HG02885 (cell line): ENCODE results near the gene AP2S1.
"Not testable (repeated sequence)": the region's sequence is repeated elsewhere in the genome, so short reads cannot be mapped to it uniquely, and the experiment has no call there.

Experiments
- ATAC-seq: cut with Tn5 transposase; IDR thresholded peaks from one replicate; pipeline ENCODE4 v1.9.1; 2021; ENCODE audit warnings: mild to moderate bottlenecking; ENCODE audit not compliant: unreplicated experiment, poor library complexity

The AP2S1 gene

GRCh38 chr19:46868025-46868802 is 17.6 kb upstream of the AP2S1 start:
- ATAC-seq, result no peak

GRCh38 chr19:46867170-46867569 is 16.5 kb upstream of the AP2S1 start:
- no peak for ATAC-seq

- no peak for ATAC-seq
Measured at GRCh38 chr19:46866407-46867136, 15.9 kb upstream of the AP2S1 start.

GRCh38 chr19:46863818-46864629 is 13.4 kb upstream of the AP2S1 start:
- ATAC-seq, result no peak

GRCh38 chr19:46862974-46863632 is 12.5 kb upstream of the AP2S1 start:
- ATAC-seq, result no peak

- no peak for ATAC-seq
Measured at GRCh38 chr19:46862503-46862834, 11.8 kb upstream of the AP2S1 start.

- ATAC-seq, result no peak
Measured at GRCh38 chr19:46861691-46862502, 11.3 kb upstream of the AP2S1 start.

- ATAC-seq, result peak; percentile 15
Measured at GRCh38 chr19:46860846-46861690, 10.4 kb upstream of the AP2S1 start, which contains the start of gene ARHGAP35. Gene ARHGAP35, plus strand, starts transcription at chr19:46860997. Its CDS starts 57,679 bp downstream, at chr19:46918676.

- ATAC-seq, result peak; percentile 75
Measured at GRCh38 chr19:46860125-46860845, 9.6 kb upstream of the AP2S1 start.

- no peak for ATAC-seq
Measured at GRCh38 chr19:46859637-46860124, 9.0 kb upstream of the AP2S1 start.

- peak; percentile 46 for ATAC-seq
Measured at GRCh38 chr19:46856062-46857022, 5.7 kb upstream of the AP2S1 start.

- not testable (repeated sequence) for ATAC-seq
Measured at GRCh38 chr19:46854698-46855097, 4.1 kb upstream of the AP2S1 start.

- ATAC-seq, result no peak
Measured at GRCh38 chr19:46852830-46853229, 2.2 kb upstream of the AP2S1 start.

GRCh38 chr19:46849610-46850009 is 1.0 kb downstream of the AP2S1 start:
- no peak for ATAC-seq

GRCh38 chr19:46848389-46848788 is 2.3 kb downstream of the AP2S1 start:
- ATAC-seq, result no peak

GRCh38 chr19:46847528-46847927 is 3.1 kb downstream of the AP2S1 start:
- ATAC-seq, result no peak

- ATAC-seq, result no peak
Measured at GRCh38 chr19:46845959-46846459, 4.6 kb downstream of the AP2S1 start.
